ENCODE results near the gene CUBN.
"Not testable (repeated sequence)": the region's sequence is repeated elsewhere in the genome, so short reads cannot be mapped to it uniquely, and the experiment has no call there.

The CUBN gene

GRCh38 chr10:17140386-17140761 is 10.8 kb upstream of the CUBN start:
- DNase-seq: no peak

GRCh38 chr10:17138460-17139042 is 8.9 kb upstream of the CUBN start:
- DNase-seq: no peak

GRCh38 chr10:17134737-17135260 is 5.2 kb upstream of the CUBN start:
- DNase-seq: no peak

GRCh38 chr10:17134282-17134681 is 4.7 kb upstream of the CUBN start:
- DNase-seq: no peak

GRCh38 chr10:17128261-17128660 is 1.4 kb downstream of the CUBN start:
- no peak for DNase-seq

- no peak for DNase-seq
These were observed 3.3 kb downstream of the CUBN start for GRCh38 chr10:17126327-17126726.

GRCh38 chr10:17125206-17125893 is 4.3 kb downstream of the CUBN start:
- no peak for DNase-seq

GRCh38 chr10:17123961-17124360 is 5.7 kb downstream of the CUBN start:
- DNase-seq: no peak

GRCh38 chr10:17122726-17123661 is 6.6 kb downstream of the CUBN start:
- DNase-seq: no peak

- DNase-seq: no peak
These were observed 7.6 kb downstream of the CUBN start for GRCh38 chr10:17122052-17122451.

- no peak for DNase-seq
These were observed 8.9 kb downstream of the CUBN start for GRCh38 chr10:17120694-17121093.

GRCh38 chr10:17119845-17120244 is 9.8 kb downstream of the CUBN start:
- DNase-seq: no peak

GRCh38 chr10:17116193-17116592 is 13.4 kb downstream of the CUBN start:
- DNase-seq: no peak

- DNase-seq: no peak
These were observed 13.9 kb downstream of the CUBN start for GRCh38 chr10:17115683-17116082.

GRCh38 chr10:17114878-17115444 is 14.7 kb downstream of the CUBN start:
- not testable (repeated sequence) for DNase-seq

GRCh38 chr10:17113889-17114540 is 15.6 kb downstream of the CUBN start:
- DNase-seq: no peak

GRCh38 chr10:17113346-17113745 is 16.3 kb downstream of the CUBN start:
- no peak for DNase-seq

- DNase-seq: no peak
These were observed 17.0 kb downstream of the CUBN start for GRCh38 chr10:17112566-17112965.

- no peak for DNase-seq
These were observed 20.0 kb downstream of the CUBN start for GRCh38 chr10:17109475-17110207.

- no peak for DNase-seq
These were observed 20.6 kb downstream of the CUBN start for GRCh38 chr10:17109046-17109445.

GRCh38 chr10:17106991-17107390 is 22.6 kb downstream of the CUBN start:
- no peak for DNase-seq

GRCh38 chr10:17101910-17102266 is 27.7 kb downstream of the CUBN start:
- no peak for DNase-seq

Data from NCI-H2171 (cell line).